HG02763 (cell line): ENCODE data around the gene DNAH17.

Source experiments
- ATAC-seq: cut with Tn5 transposase; IDR thresholded peaks from one replicate; pipeline ENCODE4 v1.9.1; 2021; ENCODE audit warnings: mild to moderate bottlenecking, moderate library complexity; ENCODE audit not compliant: unreplicated experiment

Gene DNAH17

GRCh38 chr17:78499715-78500540 lies 77.3 kb downstream of the DNAH17 start:
- ATAC-seq, result no peak

- no peak for ATAC-seq
These were observed 78.3 kb downstream of the DNAH17 start for GRCh38 chr17:78498848-78499247.

- no peak for ATAC-seq
These were observed 80.1 kb downstream of the DNAH17 start for GRCh38 chr17:78497115-78497540.

GRCh38 chr17:78496311-78496710 lies 80.9 kb downstream of the DNAH17 start:
- ATAC-seq, result no peak

GRCh38 chr17:78495634-78496033 lies 81.6 kb downstream of the DNAH17 start:
- ATAC-seq, result no peak

- ATAC-seq, result no peak
These were observed 82.4 kb downstream of the DNAH17 start for GRCh38 chr17:78494696-78495330.

GRCh38 chr17:78493853-78494695 lies 83.1 kb downstream of the DNAH17 start:
- no peak for ATAC-seq

- ATAC-seq, result no peak
These were observed 83.7 kb downstream of the DNAH17 start for GRCh38 chr17:78493450-78493849.

GRCh38 chr17:78492116-78492799 lies 84.9 kb downstream of the DNAH17 start:
- ATAC-seq, result no peak

GRCh38 chr17:78491236-78492115 lies 85.7 kb downstream of the DNAH17 start:
- ATAC-seq, result no peak

- ATAC-seq, result no peak
These were observed 86.5 kb downstream of the DNAH17 start for GRCh38 chr17:78490673-78491072.

GRCh38 chr17:78490156-78490555 lies 87.0 kb downstream of the DNAH17 start:
- ATAC-seq, result no peak

- ATAC-seq, result no peak
These were observed 88.1 kb downstream of the DNAH17 start for GRCh38 chr17:78488867-78489634.

- no peak for ATAC-seq
These were observed 89.0 kb downstream of the DNAH17 start for GRCh38 chr17:78488156-78488555.

GRCh38 chr17:78486946-78487680 lies 90.1 kb downstream of the DNAH17 start:
- ATAC-seq, result no peak

GRCh38 chr17:78486228-78486802 lies 90.9 kb downstream of the DNAH17 start:
- ATAC-seq, result no peak

- ATAC-seq, result no peak
These were observed 91.7 kb downstream of the DNAH17 start for GRCh38 chr17:78485290-78486168.
